ENCODE results near the gene NRROS.
A peak's percentile ranks its signal among the peaks of the same experiment; 100 is the strongest.

NRROS gene

DNA sequence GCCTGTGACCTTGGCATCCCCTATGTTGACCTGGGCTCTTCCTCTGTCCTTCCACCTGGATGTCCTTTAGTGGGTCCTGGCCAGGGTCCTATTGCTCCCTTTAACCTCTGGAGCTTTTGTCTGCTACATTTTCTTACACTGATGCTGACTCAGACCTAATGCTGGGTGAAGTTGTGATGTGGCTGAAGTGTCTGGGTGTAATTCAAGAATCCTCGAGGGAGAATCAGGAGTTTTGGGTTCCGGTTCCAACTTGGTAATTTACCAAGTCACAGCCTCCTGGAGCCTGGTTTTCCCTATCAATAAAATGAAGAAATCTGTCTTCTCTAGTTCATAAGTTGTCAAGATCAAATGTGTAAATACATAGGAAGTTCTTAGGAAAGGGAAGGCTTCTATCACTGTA is 46.9 kb downstream of the NRROS start:
- no peak for DNase-seq

DNA sequence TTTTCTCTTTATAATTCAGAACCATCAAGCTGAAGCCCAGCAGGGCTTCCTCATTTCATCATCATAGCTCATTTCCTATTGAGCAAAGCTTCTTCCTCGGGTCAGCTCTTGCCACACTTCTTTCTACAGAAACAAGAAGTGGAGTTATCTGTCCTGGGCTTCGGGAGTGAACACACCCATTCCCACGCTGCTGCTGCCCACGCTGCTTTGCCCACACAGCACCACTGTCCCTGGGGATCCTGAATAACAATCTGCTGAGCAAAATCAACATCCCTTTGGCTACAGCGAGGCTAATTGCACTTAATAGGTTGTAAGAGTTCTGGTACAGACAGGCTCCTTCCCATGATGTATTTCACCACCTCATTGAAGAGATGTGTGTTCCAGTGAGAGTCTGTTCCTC is 48.9 kb downstream of the NRROS start:
- DNase-seq, result peak; percentile 24

DNA sequence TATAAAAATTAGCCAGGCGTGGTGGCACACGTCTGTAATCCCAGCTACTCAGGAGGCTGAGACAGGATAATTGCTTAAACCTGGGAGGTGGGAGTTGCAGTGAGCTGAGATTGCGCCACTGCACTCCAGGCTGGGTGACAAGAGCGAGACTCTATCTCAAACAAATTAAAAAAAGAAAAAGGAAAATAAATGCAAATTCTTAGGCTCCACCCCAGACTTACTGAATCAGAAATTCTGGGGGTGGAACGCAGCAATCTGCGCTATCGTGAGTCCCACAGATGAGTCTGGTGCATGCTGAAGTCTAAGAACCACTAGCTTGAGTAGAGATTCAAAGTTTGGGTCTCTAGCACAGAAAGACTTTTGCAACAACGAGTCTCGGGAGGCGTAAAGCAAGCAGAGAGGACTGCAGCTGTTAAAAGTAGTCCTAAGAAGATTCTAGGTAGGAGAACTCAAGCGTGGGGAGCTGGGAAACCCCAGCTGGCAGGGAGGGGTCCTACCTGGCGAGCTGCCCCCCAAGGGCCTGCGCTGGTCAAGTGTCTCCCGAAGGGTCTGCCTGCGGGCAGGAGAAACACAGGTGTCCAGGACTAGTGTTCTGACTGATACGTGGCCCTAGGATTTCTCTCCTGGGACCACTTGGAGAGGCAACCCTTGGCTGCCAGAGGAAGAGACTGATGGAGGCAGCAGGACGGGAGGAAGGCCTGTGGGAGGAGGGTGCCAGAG is 50.6 kb downstream of the NRROS start:
- DNase-seq, result no peak

DNA sequence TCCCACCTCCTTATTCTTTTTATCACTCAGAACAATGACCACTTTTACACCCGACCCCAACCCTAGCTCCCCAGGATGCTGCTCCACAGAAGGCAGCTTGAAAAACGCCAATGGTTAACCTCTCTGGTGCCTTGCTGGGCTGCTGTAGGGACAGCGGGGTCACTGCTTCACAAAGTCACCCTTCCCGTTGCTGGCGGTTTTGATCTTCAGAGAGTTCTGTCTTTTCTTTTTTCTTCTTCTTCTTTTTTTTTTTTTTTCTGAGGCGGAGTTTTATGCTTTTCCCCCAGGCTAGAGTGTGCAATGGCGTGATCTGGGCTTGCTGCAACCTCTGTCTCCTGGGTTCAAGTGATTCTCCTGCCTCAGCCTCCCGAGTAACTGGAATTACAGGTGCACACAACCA is 51.9 kb downstream of the NRROS start:
- DNase-seq, result no peak

DNA sequence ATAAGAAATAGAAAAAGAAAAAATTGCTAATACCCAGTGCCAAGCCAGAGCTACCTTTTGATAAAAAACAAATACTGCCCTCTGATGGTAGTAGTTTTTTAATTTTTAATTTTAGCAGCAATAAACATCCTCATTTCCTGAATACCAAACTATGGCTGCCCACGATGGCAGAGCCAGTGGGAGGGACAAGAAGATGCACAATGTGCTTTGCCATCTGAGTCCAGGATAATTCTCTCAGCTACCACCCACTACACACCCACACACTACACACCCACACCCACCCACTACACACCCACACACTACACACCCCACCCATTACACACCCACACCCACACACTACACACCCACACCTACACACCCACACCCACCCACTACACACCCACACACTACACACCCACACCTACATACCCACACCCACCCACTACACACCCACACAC is 54.7 kb downstream of the NRROS start:
- no peak for DNase-seq

DNA sequence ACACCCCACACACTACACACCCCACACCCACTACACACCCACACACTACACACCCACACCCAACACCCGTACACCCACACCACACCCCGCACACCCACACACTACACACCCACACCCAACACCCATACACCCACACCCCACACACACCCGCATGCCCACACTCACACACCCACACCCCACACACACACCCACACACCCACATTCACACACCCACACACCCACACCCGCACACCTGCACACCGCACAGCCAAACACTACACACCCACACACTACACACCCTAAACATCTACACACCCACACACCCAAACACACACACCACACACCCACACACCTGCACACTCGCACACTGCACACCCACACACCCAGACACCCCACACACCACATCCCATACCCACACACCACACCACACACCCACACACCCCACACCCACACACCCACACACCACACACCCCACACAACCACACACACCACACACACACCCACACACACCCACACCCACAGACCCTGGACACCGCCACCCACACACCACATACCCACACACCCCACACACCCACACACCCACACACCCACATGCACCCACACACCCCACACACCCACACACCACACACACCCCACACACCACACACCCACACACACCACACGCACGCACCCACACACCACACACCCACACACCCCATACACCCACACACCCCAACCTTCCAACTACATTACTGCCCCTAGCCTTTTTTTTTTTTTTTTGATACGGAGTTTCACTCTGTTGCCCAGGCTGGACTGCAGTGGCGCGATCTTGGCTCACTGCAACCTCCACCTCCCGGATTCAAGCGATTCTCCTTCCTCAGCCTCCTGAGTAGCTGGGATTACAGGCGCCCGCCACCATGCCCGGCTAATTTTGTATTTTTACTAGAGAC is 55.7 kb downstream of the NRROS start:
- DNase-seq, result no peak

DNA sequence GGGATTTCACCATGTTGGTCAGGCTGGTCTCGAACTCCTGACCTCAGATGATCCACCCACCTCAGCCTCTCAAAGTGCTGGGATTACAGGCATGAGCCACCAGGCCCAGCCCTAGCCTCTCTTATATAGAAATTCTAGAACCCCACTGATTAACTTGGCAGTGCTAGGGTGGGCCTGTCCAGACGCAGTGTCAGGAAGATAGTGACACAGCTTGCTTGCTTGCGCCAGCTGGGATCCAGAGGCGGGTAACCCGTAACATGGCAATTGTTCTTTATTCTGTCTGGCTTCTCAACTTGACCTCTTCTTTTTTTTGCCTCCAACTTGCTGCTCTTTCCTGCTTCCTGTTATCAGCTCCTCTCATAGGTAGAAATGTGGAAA is 56.3 kb downstream of the NRROS start:
- no peak for DNase-seq

DNA sequence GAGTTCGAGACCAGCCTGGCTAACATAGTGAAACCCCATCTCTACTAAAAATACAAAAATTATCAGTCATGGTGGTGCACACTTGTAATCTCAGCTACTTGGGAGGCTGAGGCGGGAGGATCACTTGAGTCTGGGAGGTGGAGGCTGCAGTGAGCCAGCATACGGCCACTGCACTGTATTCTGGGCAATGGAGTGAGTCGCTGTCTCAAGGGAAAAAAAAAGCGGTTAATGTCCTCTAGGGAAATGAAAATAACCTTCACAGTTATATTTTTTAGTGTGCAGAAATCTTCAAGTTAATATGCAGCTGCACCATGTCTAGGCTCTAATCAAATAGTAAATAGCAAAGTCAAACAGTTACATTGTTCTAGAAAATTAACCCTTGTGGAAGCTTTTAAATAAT is 57.8 kb downstream of the NRROS start:
- no peak for DNase-seq

DNA sequence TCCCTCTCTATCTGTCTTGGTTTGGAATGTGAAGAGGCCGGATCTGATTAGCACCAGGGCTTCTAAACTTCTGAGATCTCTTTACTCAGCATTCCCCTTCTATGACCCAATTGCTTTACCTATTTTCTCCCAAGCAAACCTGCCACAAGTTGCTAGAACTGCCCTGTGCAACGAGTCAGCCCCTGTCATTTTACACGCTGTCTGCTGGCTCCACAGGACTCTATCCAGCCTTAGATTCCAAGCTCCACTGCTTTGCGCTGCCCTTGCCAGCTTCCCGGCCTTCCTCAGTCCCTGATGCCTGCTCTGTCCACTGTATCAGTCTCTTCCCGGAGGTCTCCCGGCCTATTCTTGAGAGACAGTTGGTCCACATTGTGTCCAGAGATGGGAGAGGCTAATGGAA is 60.3 kb downstream of the NRROS start:
- no peak for DNase-seq

DNA sequence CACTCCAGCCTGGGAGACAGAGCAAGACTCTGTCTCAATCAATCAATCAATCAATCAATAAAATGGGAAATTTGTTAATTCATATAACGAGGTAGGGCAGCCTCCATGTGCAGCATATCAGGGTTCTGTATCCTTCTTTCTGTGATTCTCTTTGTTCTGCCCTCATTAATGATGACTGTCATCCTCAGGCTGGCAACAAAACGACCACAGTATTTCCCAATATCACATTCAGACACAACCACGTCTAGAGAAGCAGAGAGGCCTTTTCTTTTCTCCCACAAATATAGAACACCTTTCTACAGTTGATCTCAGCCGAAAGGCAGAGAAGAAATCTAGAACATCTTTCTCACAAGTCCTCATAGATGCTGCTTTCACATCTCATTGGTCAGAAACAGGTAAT is 61.3 kb downstream of the NRROS start:
- no peak for DNase-seq

DNA sequence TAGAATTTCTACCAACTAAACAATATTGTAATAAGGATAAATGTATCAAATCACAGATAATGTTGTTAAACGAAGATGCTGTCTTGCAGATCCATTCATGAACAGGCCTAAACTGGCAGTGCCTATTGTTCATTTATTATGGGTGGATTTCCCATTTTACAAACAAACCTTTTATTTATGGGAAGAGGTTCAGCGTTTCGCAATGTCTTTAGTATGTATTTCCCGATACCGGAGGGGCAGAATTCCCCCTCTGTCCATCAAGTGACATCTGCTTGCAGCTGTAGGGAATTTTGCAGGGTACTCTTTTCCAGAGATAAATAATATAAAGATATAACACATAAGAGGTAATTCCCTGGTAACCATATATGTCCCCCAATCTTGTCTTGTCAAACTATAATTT is 66.8 kb downstream of the NRROS start:
- DNase-seq, result no peak

DNA sequence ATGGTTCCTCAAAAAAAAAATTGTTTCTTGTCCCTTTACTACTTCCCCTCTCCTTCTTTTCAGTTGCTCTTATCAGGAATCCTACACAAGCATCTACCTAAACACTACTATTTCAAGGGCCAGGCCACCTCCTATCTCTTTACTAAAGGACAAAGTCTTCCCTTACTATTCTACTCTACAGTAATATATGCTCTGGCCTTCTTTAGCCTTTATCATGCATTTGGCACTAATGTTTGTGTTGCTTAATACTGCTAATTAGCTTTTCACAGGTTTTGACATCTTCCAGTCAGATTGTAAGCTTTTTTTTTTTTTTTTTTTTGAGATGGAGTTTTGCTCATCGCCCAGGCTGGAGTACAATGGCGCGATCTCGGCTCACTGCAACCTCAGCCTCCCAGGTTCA is 67.2 kb downstream of the NRROS start:
- DNase-seq, result no peak

DNA sequence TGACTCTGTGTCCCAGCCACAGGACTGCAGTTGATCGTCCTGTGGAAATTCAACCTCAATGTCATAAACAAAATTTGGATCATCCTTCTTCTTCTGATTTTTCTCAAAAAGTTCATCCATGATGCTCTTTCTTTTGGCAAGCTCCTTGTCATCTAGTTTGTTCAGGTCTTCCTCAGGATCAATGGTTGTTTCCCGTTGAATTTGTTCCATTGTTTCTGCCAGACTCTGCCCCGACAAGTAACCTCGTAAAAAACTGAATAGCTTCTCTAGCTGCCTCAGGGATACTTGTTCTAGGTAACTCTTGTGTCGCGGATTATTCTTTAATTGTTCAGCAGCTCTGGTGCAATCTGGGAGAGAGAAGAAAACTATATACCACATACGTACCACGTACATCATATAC is 68.1 kb downstream of the NRROS start:
- DNase-seq, result no peak

DNA sequence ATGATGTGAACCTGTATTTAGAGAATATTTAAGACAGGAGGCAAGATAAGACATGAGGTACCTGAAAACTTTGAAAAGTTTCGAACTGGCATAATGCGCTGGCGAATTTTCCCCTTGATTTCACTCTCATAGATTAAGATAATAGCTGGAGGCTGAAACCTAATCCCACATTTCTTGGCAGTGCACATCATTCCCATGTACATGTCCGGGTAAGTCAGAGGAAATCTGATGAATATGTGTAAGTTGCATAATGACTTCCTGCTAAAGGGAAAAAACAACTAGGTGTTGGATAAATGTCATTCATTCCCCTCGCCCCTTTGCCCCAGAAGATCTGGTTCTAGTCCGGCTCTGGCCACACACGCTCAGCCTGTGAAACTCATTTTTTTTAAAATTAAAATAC is 69.0 kb downstream of the NRROS start:
- no peak for DNase-seq
